Measurements from ENCODE around the gene PCDHGA4. TPM values are rescaled to one million over a fixed set of nuclear protein-coding genes. Genes with fewer than 3 reads are reported as not detected.
"Not testable (repeated sequence)": the region's sequence is repeated elsewhere in the genome, so short reads cannot be mapped to it uniquely, and the experiment has no call there.

PCDHGA4 gene
- total RNA-seq = 1 to 10 TPM in 2 of 4 donors, under 1 TPM in 2; 0.27 to 3.3 (median 0.81) TPM

- Histone ChIP-seq H3K4me3 (peak within 1 kb of the TSS in 2 of 4 donors; percentile 30 to 32), H3K36me3 (no peaks in the 10 kb centered on the region), H3K27me3 (no peaks in the 10 kb centered on the region), H3K4me1 (no peaks in the 10 kb centered on the region), H3K9me3 (peaks cover 0 to 53% (median 7%) of the 10 kb centered on the region in 4 donors), H3K27ac (no peak within 1 kb of the TSS)
- DNase-seq = no peak
- TF ChIP-seq CTCF (IDR thresholded peaks at IDR 0.05) = peak in 4 of 6 experiments; percentile 3 to 25 (median 8)
- TF ChIP-seq POLR2A (IDR thresholded peaks at IDR 0.05) = no peak
These were observed at the start of gene PCDHGA4 for GRCh38 chr5:141354900-141355469. Gene PCDHGA4 (plus strand): TSS chr5:141355021. CDS start chr5:141355108, 87 bp downstream.

GRCh38 chr5:141306630-141307029 lies 48.2 kb upstream of the PCDHGA4 start:
- H3K36me3 ChIP-seq = no peaks in the 10 kb centered on the region
- peaks cover 0 to 90% (median 9%) of the 10 kb centered on the region in 4 donors for H3K9me3 ChIP-seq
- TF ChIP-seq CTCF (IDR thresholded peaks at IDR 0.05) (no peak), POLR2A (IDR thresholded peaks at IDR 0.05) (no peak)
- H3K4me1 ChIP-seq = no peaks in the 10 kb centered on the region
- DNase-seq = no peak
- no peaks in the 10 kb centered on the region for H3K27me3 ChIP-seq
- no peak overlapping the region for H3K27ac ChIP-seq
- no peak overlapping the region for H3K4me3 ChIP-seq

GRCh38 chr5:141313711-141314110 lies 41.1 kb upstream of the PCDHGA4 start:
- TF ChIP-seq CTCF (IDR thresholded peaks at IDR 0.05) = no peak
- TF ChIP-seq POLR2A (IDR thresholded peaks at IDR 0.05) = no peak
- Histone ChIP-seq H3K27me3 (no peaks in the 10 kb centered on the region), H3K36me3 (peaks cover 0 to 42% (median 0%) of the 10 kb centered on the region in 3 donors), H3K4me3 (no peak overlapping the region), H3K27ac (no peak overlapping the region), H3K4me1 (no peaks in the 10 kb centered on the region), H3K9me3 (peaks cover 0 to 95% (median 19%) of the 10 kb centered on the region in 4 donors)
- no peak for DNase-seq

GRCh38 chr5:141316963-141317362 lies 37.9 kb upstream of the PCDHGA4 start:
- H3K9me3 ChIP-seq = peaks cover 0 to 79% (median 27%) of the 10 kb centered on the region in 4 donors
- H3K36me3 ChIP-seq = peaks cover 0 to 53% (median 0%) of the 10 kb centered on the region in 3 donors
- not testable (repeated sequence) for H3K4me3 ChIP-seq

GRCh38 chr5:141319202-141319601 lies 35.6 kb upstream of the PCDHGA4 start:
- Histone ChIP-seq H3K4me1 (peaks cover 0 to 4% (median 0%) of the 10 kb centered on the region in 4 donors), H3K27me3 (no peaks in the 10 kb centered on the region), H3K4me3 (no peak overlapping the region), H3K9me3 (peaks cover 0 to 61% (median 25%) of the 10 kb centered on the region in 4 donors), H3K27ac (no peak overlapping the region), H3K36me3 (peaks cover 0 to 39% (median 0%) of the 10 kb centered on the region in 3 donors)
- DNase-seq = no peak
- TF ChIP-seq POLR2A (IDR thresholded peaks at IDR 0.05) = no peak

More at GRCh38 chr5:141316963-141317362, 37.9 kb upstream of the PCDHGA4 start:
- not testable (repeated sequence) for DNase-seq, H3K27me3 ChIP-seq, H3K27ac ChIP-seq, H3K4me1 ChIP-seq

- Histone ChIP-seq H3K4me1 (peaks cover 0 to 4% (median 0%) of the 10 kb centered on the region in 4 donors), H3K36me3 (peaks cover 0 to 39% (median 0%) of the 10 kb centered on the region in 3 donors), H3K27me3 (no peaks in the 10 kb centered on the region), H3K9me3 (peaks cover 0 to 58% (median 25%) of the 10 kb centered on the region in 4 donors), H3K4me3 (peak overlapping the region; percentile 60 to 71 (median 66)), H3K27ac (no peak overlapping the region)
- DNase-seq = no peak
- TF ChIP-seq POLR2A (IDR thresholded peaks at IDR 0.05) (no peak), CTCF (IDR thresholded peaks at IDR 0.05) (no peak)
These were observed 35.1 kb upstream of the PCDHGA4 start for GRCh38 chr5:141319699-141320098.

Data from Peyer's patch (tissue), 4 donors.